GM19240 (cell line): ENCODE results near the gene RASAL3.
A peak's percentile ranks its signal among the peaks of the same experiment; 100 is the strongest.
"Not testable (repeated sequence)": the region's sequence is repeated elsewhere in the genome, so short reads cannot be mapped to it uniquely, and the experiment has no call there.

Experiments used
- DNase-seq: peaks from one replicate; pipeline ENCODE4 v3.0.0; 2011; ENCODE audit warnings: low spot score; ENCODE audit not compliant: insufficient read length

RASAL3 gene

GRCh38 chr19:15475169-15475568 lies 10.8 kb upstream of the RASAL3 start:
- no peak for DNase-seq

- not testable (repeated sequence) for DNase-seq
Measured at GRCh38 chr19:15473821-15474220, 9.5 kb upstream of the RASAL3 start.

DNA sequence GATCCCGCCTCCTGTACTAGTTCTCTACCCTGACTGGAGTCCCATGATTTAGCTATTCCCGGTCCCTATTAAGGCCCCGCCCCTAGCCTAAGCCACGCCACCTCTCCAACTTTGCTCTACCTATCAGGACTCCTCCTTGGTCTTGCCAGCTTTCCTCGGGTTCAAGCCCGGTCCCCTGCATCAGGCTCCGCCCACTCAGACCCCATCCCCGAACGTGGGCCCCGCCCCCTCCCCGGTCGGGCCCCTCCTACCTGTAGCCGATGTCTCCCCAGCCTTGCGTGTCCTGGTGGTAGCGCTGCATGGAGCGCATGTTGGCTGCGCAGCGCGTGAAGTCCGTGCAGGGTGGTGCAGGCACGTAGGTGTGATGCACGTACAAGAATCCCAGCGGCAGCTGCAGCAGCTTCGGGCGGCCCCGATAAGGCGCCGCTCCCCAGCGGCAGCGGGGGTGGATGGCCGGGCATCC lies 7.3 kb upstream of the RASAL3 start:
- no peak for DNase-seq

- peak; percentile 19 for DNase-seq
Measured at GRCh38 chr19:15469513-15470297, 5.4 kb upstream of the RASAL3 start.

GRCh38 chr19:15468675-15469512 lies 4.5 kb upstream of the RASAL3 start:
- no peak for DNase-seq

GRCh38 chr19:15467734-15468214 lies 3.4 kb upstream of the RASAL3 start:
- DNase-seq: no peak

GRCh38 chr19:15466851-15467733 lies 2.7 kb upstream of the RASAL3 start:
- no peak for DNase-seq

GRCh38 chr19:15463861-15464371 lies 428 bp downstream of the RASAL3 start:
- DNase-seq: peak; percentile 79

- no peak for DNase-seq
Measured at GRCh38 chr19:15461694-15462093, 2.6 kb downstream of the RASAL3 start.

DNA sequence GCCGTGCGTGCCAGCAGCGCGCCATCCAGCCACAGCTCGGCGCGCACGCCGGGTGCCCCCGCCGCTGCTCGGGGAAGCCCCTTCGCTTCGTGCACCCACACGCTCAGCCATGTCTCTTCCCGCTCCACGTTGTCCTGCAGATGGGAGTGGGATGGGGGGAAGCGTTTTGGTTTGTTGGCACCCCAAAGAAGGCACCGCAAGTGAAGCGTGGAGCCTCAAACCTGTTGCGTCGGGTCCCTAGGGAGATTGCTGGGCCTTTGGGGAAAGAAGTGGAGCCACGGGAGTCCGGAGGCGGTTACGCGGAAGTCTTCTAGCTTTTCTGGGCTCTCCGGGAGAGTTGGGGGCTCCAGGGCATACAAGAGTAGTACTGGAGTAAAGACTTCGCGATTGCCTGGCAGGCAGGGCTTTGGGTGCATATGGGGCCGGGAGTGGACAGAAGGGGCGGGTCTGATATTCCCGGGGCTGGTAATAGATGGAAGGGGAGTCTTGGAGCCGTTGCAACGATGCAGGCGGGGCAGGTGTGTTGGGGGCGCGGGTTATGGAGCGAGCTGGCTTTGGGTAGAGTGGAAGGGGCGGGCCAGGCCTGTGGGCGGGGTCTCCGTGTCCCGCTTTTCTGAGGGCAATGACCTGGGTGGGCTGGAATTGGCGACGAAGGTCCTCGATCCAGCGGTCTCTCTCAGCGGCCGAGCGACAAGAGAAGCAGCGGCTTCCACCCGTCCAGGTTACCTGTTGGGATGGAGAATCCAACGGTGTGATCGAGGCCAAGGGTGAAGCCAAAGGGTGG lies 6.5 kb downstream of the RASAL3 start:
- no peak for DNase-seq

DNA sequence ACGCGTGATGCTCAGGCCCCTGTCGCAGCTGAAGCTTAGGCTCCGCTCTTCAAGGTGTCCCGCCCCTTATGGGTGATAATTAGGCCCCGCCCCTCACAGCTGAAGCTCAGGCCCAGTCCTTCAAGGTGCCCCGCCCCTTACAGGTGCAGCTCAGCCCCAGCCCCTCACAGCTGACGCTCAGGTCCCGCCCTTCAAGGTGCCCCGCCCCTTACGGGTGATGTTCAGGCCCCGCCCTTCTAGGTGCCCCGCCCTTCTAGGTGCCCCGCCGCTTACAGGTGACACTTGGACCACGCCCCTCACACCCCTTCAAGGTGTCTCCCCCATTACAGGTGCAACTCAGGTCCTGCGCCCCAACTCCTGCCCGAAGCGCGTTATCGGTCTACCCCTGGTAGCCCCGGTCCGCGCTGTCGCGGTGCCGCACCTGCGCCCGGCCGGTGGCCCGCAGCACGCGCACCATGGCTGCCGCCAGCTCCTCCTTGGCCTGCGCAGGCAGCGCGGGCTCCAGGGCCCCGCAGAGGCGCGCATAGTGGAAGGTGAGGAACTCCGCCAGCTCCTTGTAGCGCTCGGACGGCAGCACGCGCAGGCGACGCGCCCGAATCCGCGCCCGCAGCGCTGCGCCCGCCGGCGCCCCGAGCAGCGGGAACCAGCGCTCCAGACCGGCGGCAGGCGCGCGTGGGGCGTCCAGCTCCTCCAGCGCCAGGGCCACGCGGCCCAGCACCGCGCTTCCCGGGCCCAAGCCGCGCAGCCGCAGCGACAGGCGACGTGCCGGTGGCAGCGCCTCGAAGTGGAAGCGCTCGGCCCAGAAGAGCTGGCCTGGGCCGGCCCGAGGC lies 7.3 kb downstream of the RASAL3 start:
- no peak for DNase-seq

DNA sequence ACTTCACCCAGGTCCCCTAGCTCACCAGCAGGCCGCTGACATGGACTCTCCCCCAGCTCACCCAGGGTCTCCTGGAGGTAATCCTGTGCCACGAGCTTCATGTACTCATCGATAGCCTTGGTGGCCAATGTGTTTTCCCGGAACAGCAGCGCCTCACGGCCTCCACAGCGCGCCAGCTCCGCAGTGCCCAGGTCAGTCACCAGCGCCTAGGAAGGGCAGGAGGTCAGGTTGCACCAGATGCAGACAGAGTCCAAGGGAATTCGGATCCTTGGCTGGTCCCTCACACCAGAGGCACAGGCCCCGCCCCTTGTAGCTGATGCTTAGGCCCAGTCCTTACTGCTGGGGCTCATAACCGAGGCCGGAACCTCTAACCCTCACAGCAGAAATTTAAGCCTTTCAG lies 7.9 kb downstream of the RASAL3 start:
- DNase-seq: no peak

DNA sequence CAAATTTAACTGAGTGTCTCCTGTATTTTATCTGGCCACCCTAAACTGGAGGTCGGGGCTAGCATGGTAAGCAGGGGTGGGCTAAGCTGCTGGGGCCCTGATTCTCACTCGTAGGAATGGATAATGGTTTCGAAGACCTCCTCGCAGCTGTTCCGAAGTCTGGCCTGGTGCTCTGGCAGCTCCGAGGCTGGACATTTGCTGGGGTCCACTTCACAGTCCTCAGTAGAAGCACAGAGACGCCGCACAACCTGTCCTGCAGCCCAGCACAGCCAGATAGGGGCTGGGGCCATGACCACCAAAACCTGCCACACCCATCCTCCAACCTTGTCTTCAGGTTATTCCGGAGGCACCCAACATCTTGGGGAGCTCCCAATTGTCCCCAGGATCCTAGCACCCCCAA lies 8.3 kb downstream of the RASAL3 start:
- no peak for DNase-seq

DNA sequence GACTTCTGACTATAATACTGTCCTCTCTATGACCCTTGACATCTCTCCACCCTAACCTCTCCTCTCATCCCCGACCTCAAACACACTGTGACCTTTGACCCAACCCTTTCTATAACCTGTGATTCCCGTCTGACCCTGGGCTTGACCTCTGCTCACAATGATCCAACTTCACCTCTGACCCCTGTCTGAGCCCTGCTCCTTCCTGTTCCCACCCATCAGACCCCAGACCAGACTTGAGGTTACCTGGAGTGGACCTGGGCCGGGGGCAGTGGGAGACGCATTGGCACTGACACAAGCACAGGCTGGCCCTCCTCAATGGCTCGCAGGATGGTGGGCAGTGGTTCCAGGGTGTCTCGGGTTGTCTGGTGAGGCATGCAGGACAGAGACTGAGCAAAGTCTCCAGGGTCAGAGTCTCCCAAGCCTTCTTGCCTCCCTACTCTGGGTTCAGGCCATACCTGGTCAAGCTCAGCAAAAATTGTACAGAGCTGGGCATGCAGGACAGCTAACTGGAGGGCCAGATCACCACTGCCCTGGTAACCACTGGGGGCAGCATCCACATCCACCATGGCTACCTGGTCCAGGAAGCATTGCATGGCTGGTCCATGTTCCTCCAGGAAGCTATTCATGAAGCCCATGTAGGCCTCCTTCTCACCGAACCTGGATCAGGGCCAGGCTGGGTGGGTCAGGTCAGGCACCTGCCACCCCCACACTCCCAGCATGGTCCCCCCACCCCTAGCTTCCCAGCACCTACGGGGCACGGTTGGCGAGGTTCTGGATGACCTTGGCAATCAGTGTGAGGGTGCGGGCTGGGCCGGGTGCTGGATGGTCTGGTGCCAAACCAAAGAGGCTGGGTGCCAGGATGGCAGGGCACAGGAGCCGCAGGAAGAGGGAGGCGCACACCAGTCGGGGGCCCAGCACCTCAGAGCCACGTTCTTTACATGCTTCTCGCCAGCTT lies 10.2 kb downstream of the RASAL3 start:
- DNase-seq: no peak

DNA sequence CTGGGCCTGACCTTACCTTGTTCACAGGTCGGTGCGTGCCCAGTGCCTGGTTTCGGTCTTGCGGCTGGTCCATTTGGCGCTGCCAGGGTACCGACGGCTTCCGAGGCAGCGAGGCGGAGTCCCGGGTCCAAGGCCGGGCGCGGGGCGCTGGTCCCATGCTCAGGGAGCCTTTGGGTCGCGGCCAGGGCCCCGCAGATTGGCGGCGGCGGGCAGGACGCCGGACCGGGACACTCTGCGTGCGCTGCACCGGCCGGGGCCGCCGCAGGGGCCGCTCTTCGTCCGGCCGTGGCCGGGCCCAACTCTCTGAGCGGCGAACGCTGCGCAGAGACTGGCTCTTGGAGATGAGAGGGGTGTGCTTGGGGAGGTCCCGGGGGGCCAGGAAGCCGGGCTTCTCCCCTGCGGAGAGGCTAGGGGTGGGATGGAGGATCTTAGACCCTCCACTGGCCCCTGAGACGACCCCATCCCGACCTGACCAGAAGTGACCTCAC lies 11.2 kb downstream of the RASAL3 start:
- DNase-seq: no peak

DNA sequence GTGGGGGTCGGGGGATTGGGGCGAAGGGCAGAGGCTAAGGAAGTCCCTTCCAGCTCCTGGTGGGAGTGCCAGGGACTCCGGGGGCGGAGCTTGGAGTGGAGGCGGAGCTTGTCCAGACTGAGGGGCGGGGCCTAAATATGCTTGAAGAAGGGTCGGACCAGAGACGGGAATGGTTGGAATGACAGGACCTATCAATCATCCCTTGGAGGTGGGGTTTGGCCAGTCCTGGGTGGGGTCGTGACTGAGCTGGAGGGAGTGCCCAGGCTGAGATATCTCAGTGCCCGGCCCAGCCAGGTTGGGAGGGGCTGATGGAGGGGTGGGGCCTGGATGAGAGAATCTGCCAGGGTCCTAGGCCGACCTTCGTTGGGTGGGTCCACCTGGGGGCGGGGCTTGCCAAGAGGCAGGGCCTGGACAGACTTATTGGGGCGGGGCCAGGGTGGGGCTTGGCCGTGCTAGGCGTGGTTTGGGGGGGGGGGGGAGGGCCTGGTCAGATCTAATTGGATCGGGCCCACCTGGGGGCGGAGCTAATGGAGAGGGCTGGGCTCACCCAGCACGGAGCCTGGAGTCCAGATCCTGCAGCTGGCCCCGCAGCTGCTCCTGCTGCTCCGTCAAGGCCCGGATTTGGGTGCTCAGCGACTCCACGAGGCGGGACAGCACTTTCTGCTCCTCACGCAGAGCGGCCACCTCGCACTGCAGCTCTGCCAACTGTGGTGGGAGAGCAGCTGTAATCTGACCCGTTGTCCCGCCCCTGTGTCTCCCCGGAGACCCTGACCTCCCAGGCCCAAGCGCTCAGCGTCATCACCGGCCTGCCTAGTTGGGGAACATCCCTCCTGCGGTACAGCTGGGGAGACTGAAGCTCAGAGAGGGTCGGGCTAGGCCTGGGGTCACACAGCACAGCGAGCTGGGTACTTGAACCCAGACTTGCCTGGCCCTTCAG lies 12.0 kb downstream of the RASAL3 start:
- no peak for DNase-seq

GRCh38 chr19:15450528-15450890 lies 13.8 kb downstream of the RASAL3 start:
- DNase-seq: no peak
